BLaER1 treated with 17β-estradiol and CSF1 and Interleukin-3, amounts not matched to agents 10 nM and 100 nM (cell line): Measurements from ENCODE around the gene ZNF423.

Experiments used
- H3K27ac ChIP-seq, 11 experiments: shearing (Covaris generic); formaldehyde crosslinking; 2 replicates each; pipeline ENCODE4 v1.8.1; 2022
- H3K27me3 ChIP-seq, 11 experiments: shearing (Covaris generic); formaldehyde crosslinking; 2 replicates each; pipeline ENCODE4 v1.8.1; 2022
- H3K36me3 ChIP-seq, 11 experiments: shearing (Covaris generic); formaldehyde crosslinking; 2 replicates each; pipeline ENCODE4 v1.8.1; 2022
- H3K4me1 ChIP-seq, 10 experiments: shearing (Covaris generic); formaldehyde crosslinking; 2 replicates each; pipeline ENCODE4 v1.8.1; 2022
- H3K4me2 ChIP-seq, 11 experiments: shearing (Covaris generic); formaldehyde crosslinking; 2 replicates each; pipeline ENCODE4 v1.8.1; 2022
- H3K4me3 ChIP-seq, 10 experiments: shearing (Covaris generic); formaldehyde crosslinking; 2 replicates each; pipeline ENCODE4 v1.8.1; 2022
- H3K9ac ChIP-seq, 11 experiments: shearing (Covaris generic); formaldehyde crosslinking; 2 replicates each; pipeline ENCODE4 v1.8.1; 2022
- H3K9me3 ChIP-seq, 11 experiments: shearing (Covaris generic); formaldehyde crosslinking; replicated peaks in 1 of 11; 2 replicates each; pipeline ENCODE4 v1.8.1; 2022
- H4K20me1 ChIP-seq, 11 experiments: shearing (Covaris generic); formaldehyde crosslinking; 2 replicates each; pipeline ENCODE4 v1.8.1; 2022
- Cebpa-rat ChIP-seq, 11 experiments: shearing (Covaris generic); IDR thresholded peaks; 2 replicates each; pipeline ENCODE4 v1.8.1; 2022

ZNF423 gene

GRCh38 chr16:49757559-49758069 lies 98.3 kb downstream of the ZNF423 start:
- H3K9ac ChIP-seq, result no peak overlapping the region
- H3K4me2 ChIP-seq, result peak overlapping the region in 9 of 11 experiments; percentile 6 to 44 (median 31); a peak in 12 of 22 replicates
- H3K27ac ChIP-seq, result no peak overlapping the region
- H3K27me3 ChIP-seq, result no peaks in the 10 kb centered on the region; a peak in 1 of 22 replicates
- TF ChIP-seq Cebpa-rat (IDR thresholded peaks at IDR 0.05), result no peak
- no peaks in the 10 kb centered on the region for H3K9me3 ChIP-seq
- no peak overlapping the region for H3K4me3 ChIP-seq
- H4K20me1 ChIP-seq, result peaks cover 0 to 7% (median 0%) of the 10 kb centered on the region in 11 experiments; a peak in 1 of 22 replicates
- peaks cover 25 to 43% (median 33%) of the 10 kb centered on the region in 10 experiments for H3K4me1 ChIP-seq
- no peaks in the 10 kb centered on the region for H3K36me3 ChIP-seq

GRCh38 chr16:49756775-49757558 lies 98.9 kb downstream of the ZNF423 start:
- H3K27ac ChIP-seq, result no peak overlapping the region
- H3K9ac ChIP-seq, result no peak overlapping the region
- H3K4me3 ChIP-seq, result no peak overlapping the region
- peak overlapping the region in 9 of 11 experiments; percentile 6 to 44 (median 31); a peak in 11 of 22 replicates for H3K4me2 ChIP-seq
- H3K9me3 ChIP-seq, result no peaks in the 10 kb centered on the region
- H3K27me3 ChIP-seq, result no peaks in the 10 kb centered on the region; a peak in 1 of 22 replicates
- peaks cover 25 to 50% (median 35%) of the 10 kb centered on the region in 10 experiments for H3K4me1 ChIP-seq
- no peaks in the 10 kb centered on the region for H3K36me3 ChIP-seq
- H4K20me1 ChIP-seq, result peaks cover 0 to 2% (median 0%) of the 10 kb centered on the region in 11 experiments; a peak in 3 of 22 replicates
- TF ChIP-seq Cebpa-rat (IDR thresholded peaks at IDR 0.05), result no peak

- TF ChIP-seq Cebpa-rat (IDR thresholded peaks at IDR 0.05), result no peak
- Histone ChIP-seq H3K27me3 (no peaks in the 10 kb centered on the region; a peak in 1 of 22 replicates), H3K27ac (peak overlapping the region in 2 of 11 experiments; percentile 7 to 87; a peak in 3 of 22 replicates), H3K4me3 (no peak overlapping the region), H3K4me1 (peaks cover 25 to 56% (median 41%) of the 10 kb centered on the region in 10 experiments), H3K4me2 (peak overlapping the region; percentile 91 to 98 (median 96)), H4K20me1 (peaks cover 0 to 6% (median 0%) of the 10 kb centered on the region in 11 experiments; a peak in 2 of 22 replicates), H3K36me3 (no peaks in the 10 kb centered on the region), H3K9ac (peak overlapping the region in 4 of 11 experiments; percentile 73 to 78 (median 75); a peak in 7 of 22 replicates), H3K9me3 (no peaks in the 10 kb centered on the region)
Measured at GRCh38 chr16:49755716-49756505, 100.0 kb downstream of the ZNF423 start.

- peaks cover 25 to 62% (median 44%) of the 10 kb centered on the region in 10 experiments for H3K4me1 ChIP-seq
- H3K4me2 ChIP-seq, result peak overlapping the region; percentile 91 to 98 (median 96)
- no peak for TF ChIP-seq Cebpa-rat (IDR thresholded peaks at IDR 0.05)
Measured at GRCh38 chr16:49755313-49755620, 100.6 kb downstream of the ZNF423 start.

GRCh38 chr16:49754495-49755312 lies 101.2 kb downstream of the ZNF423 start:
- H3K4me3 ChIP-seq, result peak overlapping the region; percentile 44 to 68 (median 54)
- H3K27ac ChIP-seq, result peak overlapping the region; percentile 55 to 87 (median 76); a peak in 21 of 22 replicates

More at GRCh38 chr16:49755313-49755620, 100.6 kb downstream of the ZNF423 start:
- Histone ChIP-seq H3K4me3 (peak overlapping the region; percentile 44 to 68 (median 54)), H3K9me3 (no peaks in the 10 kb centered on the region), H3K27ac (peak overlapping the region; percentile 55 to 87 (median 76); a peak in 21 of 22 replicates), H4K20me1 (peaks cover 0 to 13% (median 0%) of the 10 kb centered on the region in 11 experiments; a peak in 2 of 22 replicates), H3K9ac (peak overlapping the region; percentile 51 to 79 (median 74)), H3K27me3 (no peaks in the 10 kb centered on the region; a peak in 1 of 22 replicates), H3K36me3 (no peaks in the 10 kb centered on the region)

GRCh38 chr16:49750341-49751000 lies 105.4 kb downstream of the ZNF423 start:
- Histone ChIP-seq H3K9me3 (no peaks in the 10 kb centered on the region), H3K36me3 (no peaks in the 10 kb centered on the region), H3K9ac (no peak overlapping the region), H3K4me2 (peak overlapping the region in 2 of 11 experiments; percentile 27 to 28; a peak in 3 of 22 replicates), H3K27ac (no peak overlapping the region), H3K4me3 (no peak overlapping the region), H4K20me1 (peaks cover 0 to 27% (median 0%) of the 10 kb centered on the region in 11 experiments; a peak in 3 of 22 replicates), H3K4me1 (peaks cover 14 to 63% (median 49%) of the 10 kb centered on the region in 10 experiments), H3K27me3 (no peaks in the 10 kb centered on the region; a peak in 1 of 22 replicates)
- no peak for TF ChIP-seq Cebpa-rat (IDR thresholded peaks at IDR 0.05)

More at GRCh38 chr16:49754495-49755312, 101.2 kb downstream of the ZNF423 start:
- peaks cover 25 to 67% (median 45%) of the 10 kb centered on the region in 10 experiments for H3K4me1 ChIP-seq
- no peaks in the 10 kb centered on the region for H3K9me3 ChIP-seq
- H3K9ac ChIP-seq, result peak overlapping the region; percentile 51 to 79 (median 74)
- peak overlapping the region; percentile 91 to 98 (median 96) for H3K4me2 ChIP-seq
- no peaks in the 10 kb centered on the region for H3K36me3 ChIP-seq
- no peak for TF ChIP-seq Cebpa-rat (IDR thresholded peaks at IDR 0.05)
- H4K20me1 ChIP-seq, result peaks cover 0 to 14% (median 0%) of the 10 kb centered on the region in 11 experiments; a peak in 2 of 22 replicates
- H3K27me3 ChIP-seq, result no peaks in the 10 kb centered on the region; a peak in 1 of 22 replicates

- no peak overlapping the region for H3K9ac ChIP-seq
- no peaks in the 10 kb centered on the region; a peak in 1 of 22 replicates for H3K27me3 ChIP-seq
- no peaks in the 10 kb centered on the region for H3K36me3 ChIP-seq
- H3K4me3 ChIP-seq, result no peak overlapping the region
- peaks cover 8 to 57% (median 42%) of the 10 kb centered on the region in 10 experiments for H3K4me1 ChIP-seq
- H3K4me2 ChIP-seq, result peak overlapping the region in 2 of 11 experiments; percentile 27 to 28; a peak in 1 of 22 replicates
- peaks cover 0 to 29% (median 0%) of the 10 kb centered on the region in 11 experiments; a peak in 3 of 22 replicates for H4K20me1 ChIP-seq
- TF ChIP-seq Cebpa-rat (IDR thresholded peaks at IDR 0.05), result no peak
- no peak overlapping the region for H3K27ac ChIP-seq
- H3K9me3 ChIP-seq, result no peaks in the 10 kb centered on the region
Measured at GRCh38 chr16:49749816-49750215, 106.1 kb downstream of the ZNF423 start.
